Fibroblast of skin of right quadriceps (primary cell): ENCODE data around the gene PGLYRP4.
A peak's percentile ranks its signal among the peaks of the same experiment; 100 is the strongest.
"Not testable (repeated sequence)": the region's sequence is repeated elsewhere in the genome, so short reads cannot be mapped to it uniquely, and the experiment has no call there.

Experiments used
- DNase-seq: peaks from one replicate; pipeline ENCODE4 v3.0.0-alpha.2; 2013

Gene PGLYRP4

DNA sequence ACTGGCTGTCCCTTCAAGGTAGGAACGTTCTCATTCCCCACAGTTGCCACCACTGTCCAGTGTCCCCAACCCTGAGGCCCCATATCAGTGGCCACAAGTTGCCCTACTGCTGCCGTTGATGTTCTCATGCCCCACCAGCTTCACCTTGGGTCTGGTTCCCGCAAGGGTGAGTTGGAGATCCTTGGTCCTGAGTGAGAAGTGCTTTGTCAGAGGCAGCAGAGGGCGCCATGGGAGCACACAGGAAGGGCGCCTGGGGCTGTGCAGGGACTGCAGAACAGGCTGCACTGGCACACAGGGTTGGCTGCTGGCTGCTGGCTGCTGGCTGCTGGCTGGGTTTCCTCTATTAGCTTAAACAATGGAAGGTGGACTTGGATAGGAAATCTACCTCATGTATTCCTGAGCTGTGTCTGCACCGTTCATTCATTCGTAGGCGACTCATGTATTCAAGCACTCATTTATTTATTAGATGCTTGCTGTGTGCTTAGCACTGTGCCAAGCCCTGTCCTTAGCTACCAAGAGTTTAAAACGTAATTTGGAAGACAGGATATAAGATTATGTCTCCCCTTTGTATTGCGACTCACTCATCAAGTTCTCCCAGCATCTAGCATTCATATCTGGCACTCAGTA lies 6.9 kb upstream of the PGLYRP4 start:
- peak; percentile 18 for DNase-seq

DNA sequence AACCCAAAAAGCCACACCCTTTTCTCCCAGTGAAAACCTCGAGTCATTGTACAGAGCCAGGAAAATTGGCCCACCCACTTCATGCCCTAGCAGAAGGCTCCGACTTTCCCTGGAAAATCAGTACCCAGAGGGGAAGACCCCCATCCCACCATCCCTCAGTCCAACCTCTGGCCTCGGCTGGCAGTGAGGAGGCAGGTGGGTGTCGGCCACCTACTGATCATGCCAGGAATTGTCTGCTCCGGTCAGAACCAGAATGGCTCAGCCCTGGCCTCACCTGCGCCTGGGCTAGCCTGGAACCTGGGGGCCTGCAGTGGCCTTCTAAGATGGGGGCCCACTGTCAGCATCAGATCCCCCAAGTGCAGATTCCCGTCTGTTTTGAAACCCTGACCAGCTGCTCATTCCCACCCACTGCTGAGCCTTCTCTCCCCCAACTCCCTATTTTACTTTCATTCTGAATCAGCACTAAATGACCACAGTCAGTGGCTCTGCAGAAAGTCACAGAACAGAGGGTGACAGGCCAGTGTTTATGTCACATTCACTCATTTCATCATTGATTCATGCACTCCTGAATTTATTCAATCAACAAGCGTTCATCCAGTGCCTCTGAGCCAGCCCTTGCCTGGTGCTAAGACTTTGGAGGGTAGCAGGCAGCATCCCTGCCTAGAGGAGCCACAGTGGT lies 6.0 kb upstream of the PGLYRP4 start:
- no peak for DNase-seq

DNA sequence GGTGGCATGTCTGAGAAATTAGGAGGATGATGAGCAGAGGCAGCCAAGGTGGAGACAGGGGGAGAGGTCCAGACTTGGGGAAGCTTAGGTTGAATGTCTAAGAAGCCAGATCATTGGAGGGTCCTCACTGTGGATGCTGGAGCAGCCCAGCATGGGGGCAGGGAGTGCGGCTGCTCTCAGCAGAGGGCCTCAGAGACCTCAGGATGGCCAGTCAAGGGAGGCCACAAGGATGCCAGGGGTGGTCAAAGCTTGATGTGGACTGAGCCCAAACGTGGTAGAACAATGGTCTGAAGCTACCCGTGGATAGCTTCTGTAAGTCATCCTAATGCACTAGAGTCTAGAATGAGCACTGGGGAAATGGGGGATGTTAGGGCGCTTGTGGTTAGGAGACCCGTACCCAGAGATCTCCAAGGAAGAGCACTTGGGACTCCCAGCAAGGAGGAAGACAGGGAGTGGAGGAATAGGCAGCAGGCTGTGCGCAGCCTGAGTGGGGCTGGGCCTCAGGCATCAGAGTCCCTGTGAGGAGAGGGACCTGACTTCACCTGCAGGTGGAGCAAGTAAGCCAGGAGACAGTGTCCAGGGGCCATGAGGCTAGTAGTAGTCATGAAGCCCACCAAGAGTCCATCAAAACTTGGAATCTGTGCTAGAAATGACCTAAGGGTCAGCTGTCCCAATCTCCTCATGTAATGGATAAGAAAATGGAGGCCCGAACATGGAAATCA lies 4.7 kb upstream of the PGLYRP4 start:
- DNase-seq = no peak

DNA sequence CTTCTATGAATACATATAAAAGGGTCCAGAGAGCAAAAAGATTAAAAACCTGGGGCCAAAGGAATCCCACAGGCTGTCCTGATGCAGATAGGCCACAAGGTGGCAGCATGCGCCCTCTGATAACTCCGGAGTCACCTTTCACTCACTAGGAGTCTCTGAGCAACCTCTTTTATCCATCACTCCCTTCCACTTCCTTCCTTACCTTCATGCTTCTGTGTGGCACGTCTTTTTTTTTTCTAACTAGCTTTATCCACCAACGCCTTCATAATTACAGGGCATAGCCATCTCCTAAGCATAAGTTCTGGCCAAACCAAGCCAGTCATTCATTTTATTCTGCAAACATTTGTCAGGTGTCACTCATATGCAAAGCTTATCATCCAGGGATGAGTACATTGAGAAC lies 3.9 kb upstream of the PGLYRP4 start:
- DNase-seq = peak; percentile 50

DNA sequence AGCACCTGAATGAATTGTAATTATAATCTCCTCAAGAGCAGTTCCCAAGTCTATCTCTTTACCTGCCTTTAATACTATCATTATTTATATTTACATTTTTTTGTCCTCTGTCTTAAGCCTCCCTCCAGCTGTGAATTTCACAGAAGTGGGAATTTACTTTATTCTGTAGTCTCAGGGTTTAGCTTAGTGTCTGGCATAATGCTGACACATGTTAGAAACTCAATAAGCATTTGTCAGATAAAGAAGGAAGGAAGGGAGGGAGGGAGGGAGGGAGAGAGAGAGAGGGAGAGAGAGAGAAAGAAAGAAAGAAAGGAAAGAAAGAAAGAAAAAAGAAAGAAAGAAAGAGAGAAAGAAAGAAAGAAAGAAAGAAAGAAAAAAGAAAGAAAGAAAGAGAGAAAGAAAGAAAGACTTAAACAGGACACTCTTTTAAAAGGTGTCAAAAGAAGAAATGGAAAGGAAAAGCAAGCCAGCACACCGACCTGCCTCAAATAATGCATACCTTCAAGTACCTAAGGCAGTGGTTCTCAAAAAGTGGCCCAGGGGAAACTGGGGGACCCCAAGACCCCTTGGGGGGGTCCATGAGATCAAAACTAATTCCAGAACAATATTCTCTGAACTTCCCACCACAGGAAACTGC lies 1.8 kb upstream of the PGLYRP4 start:
- DNase-seq = no peak

DNA sequence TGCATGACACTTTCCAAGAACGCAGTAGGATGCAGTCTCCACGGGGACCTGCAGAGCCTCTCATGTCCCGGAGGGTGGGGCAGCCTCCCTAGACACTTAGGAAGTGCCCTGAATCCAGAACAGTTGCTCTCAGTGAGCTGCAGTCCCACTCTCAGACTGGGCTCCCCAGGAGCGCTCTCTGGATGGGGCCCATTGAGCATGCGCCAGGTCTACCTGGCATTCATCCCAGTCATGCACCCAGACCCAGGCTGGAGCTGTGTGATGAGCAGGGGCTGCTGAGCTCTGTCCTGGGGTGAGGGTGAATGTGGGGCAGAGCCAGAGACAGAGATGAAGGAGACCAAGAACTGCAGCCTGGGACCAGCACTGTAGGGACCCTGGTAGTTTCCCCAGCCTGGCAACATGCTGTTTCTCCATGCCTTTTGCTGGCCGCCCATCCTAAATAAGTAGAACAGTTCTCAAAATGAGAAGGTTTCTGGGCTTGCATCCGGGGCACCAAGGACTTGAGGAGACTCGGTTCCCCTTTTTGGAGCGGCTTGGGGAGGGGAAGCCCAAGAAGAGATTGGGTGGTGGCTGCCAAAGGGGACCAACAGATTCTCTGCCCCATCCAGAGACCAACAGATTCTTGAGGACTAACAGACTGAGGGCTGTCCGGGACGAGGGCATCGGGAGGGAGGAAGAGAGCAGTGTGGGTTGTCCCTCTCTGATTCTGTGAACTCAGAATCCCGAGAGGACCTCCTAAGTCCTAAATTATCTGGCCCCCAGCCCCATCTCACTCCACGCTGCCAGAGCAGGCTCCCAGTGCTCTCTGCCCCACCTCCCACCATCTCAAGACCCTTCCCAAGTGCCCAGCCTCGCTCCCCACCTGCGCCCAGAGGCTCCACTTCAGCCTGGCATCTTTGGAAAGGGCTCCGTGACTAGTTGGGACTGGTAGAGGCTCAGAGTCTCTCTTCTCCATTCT lies 1.0 kb upstream of the PGLYRP4 start:
- DNase-seq = no peak

DNA sequence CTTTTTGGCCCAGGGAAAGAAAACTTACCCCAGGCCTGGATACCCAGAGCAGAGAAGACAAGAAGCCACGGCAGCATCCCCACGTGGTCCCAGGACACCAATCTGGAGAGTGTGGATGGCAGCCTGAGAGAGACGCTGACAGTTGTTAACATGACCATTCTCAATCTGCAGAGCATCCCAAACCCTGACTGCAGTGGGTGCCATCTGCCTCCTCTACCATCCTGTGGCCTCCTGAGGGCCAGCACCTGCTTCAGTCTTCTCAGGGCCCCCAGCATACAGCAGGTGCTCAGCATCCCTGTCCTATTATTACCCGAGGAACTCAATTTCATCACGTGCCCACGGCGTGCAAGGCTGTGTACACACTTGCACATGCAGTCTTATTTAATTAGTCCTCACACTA lies 785 bp downstream of the PGLYRP4 start:
- no peak for DNase-seq

DNA sequence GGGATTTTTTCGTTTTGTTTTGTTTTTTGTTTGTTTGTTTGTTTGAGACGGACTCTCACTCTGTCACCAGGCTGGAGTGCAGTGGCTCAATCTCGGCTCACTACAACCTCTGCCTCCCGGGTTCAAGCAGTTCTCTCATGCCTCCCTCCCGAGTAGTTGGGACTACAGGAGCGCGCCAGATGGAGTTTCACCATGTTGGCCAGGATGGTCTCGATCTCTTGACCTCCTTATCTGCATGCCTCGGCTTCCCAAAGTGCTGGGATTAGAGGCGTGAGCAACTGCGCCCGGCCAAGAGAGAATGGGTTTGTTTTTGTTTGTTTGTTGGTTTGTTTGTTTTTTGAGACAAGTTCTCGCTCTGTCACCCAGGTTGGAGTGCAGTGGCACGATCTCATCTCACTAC lies 1.6 kb downstream of the PGLYRP4 start:
- not testable (repeated sequence) for DNase-seq

DNA sequence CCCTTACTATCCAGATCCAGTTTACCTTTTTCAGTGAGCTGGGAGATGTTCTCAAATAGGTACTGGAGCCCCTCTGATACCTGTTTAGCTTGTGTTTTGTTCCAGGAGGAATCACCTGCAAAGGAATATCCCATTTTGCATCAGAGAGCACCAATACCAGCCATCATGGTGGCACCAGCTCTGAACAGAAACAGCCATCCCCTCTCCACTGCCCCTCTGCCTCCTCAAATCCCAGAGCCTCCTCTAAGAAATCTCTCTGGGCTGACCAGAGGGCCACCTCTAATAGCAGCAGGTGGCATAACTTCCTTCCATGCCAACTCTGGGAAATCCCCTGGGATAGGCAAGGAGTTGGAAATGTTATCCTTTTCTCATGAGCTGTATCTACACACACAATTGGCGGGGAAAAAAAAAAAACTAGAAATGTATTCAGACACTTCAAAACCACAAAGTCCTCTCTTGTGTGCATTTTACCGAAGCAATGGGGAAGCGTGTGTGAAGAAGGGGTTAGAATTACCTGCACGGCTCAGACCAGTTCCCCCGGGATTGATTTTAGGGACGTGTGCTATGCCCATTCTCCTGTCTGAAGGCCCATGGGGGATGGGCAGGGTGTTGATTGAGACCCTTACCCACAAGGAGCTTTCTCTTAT lies 2.4 kb downstream of the PGLYRP4 start:
- DNase-seq = no peak

DNA sequence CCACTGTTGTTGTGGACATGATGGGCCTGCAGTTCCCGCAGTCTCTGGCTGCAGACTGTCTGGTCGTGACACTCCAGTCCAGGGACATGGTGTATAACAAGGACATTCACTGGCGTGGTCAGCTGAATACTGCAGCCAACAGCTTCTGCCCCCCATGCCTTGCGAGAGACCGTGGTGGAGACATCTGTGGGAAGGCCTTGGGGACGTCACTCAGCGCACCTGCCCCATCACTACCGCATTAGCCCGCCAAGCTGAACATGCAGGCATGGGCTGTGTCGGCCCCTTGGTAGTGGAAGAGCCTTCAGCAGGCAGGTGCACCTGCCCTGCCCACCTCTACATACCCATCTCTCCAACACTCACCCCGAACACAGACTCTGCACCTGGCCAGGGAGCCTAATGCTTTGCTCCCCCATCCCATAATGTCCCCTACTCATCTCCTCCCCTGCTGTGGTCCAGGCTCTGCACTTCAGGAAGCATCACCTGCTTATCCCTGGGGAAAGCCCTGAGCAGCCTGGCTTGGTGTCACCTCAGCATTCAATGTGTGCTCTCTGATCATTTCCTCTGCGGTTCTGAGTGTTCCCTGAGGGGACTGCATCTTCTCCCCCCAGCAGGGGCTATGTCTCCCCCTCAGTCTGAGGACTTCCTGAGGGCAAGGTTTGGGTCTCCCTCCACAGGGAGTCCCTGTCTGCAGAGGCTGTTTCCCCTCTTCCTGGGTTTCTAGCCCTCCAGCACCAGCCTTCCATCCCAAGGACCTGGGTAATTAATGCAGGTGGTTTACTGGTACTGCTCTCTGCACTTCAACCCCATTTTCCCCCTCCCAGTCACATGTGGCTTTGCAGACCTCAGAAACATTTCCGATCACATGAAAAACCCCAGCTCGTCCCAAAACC lies 3.2 kb downstream of the PGLYRP4 start:
- no peak for DNase-seq

DNA sequence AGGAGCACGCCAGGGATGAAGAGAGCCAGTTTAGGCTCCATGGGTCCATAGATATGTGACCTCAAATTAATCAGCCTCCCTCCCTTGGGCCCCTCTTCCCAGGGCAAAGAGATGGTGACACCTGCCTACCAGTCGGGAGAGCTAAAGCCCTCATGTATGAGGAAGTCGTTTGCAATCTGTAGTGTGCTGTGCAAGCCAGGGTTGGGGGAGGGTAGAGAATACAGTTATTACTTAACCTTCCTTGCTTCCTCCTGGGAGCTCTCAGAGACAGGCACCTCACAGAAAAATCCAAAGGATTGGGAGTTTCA lies 4.0 kb downstream of the PGLYRP4 start:
- DNase-seq = no peak

DNA sequence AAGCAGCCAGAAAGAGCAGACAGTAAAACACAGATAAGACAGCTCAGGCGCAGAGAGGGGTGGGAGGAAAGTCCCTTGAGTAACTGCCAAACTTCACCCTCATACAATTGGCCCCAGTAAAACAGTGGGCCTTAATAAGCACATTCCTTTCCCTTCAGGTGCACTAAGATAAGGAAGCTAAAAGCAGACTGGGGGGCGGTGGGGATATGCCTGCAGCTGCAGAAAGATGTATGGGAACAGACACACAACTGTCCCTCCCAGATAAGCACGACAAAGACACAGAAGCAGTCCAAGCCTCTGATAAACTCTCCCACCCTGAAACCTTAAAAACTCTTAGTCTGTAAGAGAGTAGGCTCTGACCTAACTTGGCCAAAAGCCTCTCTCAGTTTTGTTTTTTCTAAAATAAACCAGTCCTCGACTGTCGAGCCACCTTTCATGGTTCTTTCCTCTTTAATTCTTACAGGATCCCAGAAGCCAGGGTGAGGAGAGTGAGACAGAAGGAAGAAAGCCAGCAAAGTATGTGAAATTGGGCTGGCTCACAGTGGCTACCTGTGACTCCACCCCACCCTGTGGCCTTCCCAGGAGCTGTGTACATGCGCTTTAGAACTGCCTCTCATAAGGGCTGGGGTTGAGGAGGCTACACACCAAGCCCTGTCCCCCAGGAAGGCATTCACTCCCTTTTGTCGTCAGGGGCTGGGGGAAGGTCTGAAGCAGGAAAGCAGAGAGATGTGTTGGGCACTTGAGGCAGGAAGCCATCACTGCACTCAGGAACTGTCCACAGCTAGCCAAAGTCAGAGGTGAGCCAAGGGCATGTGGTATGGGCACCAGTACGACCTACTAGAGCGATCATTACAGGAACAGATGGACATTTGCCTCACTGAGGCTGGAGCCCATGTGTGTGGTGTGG lies 4.6 kb downstream of the PGLYRP4 start:
- DNase-seq = no peak

DNA sequence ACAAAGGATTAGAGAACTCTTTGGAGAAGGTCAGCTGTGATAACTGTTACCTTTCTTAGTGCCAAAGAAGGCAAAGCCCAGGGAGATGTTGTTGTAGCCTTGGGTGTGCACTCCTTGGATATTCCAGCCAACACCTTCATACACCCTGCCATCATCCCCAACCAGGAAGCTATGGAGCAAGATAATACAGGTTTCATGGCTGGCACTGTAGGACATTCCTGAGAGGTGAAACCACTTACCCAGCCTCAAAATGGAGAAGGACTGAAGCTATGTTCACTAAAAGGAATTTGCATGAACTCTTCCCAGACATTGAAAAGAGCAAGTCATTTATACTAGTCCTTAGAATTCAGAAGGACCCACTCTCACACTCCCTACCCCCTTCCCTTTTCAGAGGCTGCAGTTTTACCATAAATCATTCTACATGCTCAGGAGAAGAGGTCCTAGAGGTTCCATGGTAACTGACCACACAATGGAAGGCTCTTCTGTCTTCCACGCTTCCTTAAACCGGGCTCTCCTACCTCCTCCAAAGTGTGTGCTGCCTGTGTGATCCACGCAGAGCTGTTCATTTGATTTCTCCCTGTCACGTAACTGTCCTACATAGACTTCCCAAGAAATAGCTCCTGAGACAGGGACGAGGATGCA lies 5.5 kb downstream of the PGLYRP4 start:
- DNase-seq = no peak

DNA sequence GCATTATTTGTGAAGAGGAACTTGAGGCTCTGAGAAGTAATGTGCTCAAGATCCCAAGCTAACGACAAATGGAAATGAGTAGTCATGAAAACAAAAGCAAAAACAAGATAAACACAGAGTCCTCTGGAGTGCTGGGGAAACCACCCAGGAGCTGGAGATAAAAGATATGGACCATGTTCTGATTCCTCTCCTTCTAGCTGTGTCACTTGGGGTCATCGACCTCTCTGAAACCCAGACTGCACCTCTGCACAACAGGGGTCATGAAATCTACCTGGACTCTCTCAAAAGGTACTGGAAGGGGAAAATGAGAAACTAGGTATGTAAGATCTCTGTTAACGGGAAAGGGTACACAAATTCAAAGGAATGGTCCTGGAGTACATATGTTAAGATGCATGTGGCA lies 6.5 kb downstream of the PGLYRP4 start:
- DNase-seq = no peak

DNA sequence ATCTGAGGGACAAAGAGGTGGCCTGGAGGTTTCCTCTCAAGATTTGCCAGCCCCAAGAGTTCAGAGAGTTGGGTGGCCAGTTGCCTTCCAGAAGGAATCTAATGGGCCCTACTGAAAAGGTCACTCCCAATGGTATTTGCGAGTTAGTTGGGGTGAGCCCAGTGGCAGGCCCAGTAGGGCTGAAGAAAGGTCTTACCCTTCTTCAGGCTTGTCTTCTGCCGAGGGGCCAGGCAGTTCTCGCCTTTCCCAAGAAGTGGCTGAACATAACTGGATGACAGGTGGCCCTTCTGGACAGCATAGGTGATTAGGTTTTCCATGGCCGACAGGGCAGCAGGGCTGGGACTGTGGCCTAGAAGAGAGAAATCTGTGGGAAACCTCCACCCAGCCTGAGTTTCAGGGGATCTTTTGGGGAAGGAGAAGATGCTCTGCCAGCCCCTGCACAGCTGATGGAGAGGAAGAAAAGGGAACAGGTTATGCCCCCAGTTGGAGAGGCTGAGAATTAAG lies 7.2 kb downstream of the PGLYRP4 start:
- DNase-seq = no peak

DNA sequence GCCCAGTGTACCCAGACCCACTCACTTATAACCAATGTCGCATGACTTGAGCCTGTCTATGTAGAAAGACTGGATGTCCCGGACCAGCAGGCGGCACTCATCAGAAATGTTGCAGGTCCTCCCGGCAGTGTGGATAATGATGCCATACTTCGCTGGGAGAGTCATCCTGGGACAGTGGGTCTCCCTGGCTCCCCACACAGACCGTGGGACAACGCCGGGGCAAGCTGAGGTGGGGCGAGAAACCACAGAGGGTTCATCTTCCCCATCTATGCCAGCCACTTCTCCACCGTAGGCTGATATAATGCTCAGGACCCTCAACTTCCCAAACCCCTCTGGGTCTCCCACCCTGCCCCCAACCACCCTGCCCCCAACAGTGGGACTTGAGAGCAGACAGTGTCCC lies 8.3 kb downstream of the PGLYRP4 start:
- DNase-seq = no peak

DNA sequence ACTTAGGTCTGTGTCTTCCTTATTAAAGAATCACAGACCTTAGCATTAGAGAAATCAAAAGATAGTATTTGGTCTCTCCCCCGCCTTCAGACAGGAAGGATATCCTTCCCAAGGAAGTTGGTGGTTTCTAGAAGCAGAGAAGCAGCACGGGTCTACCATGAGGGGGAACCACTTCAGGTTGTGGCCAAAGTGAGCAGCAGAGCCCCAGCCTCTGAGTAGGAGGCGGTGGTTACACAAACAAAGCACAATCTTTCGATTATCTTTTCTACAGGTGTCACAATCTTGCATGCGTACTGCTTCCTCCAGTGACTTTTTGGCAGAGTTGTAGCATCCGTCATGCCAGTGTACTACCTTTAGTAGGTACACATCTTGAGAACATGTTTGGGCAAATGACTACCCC lies 8.8 kb downstream of the PGLYRP4 start:
- DNase-seq = no peak

DNA sequence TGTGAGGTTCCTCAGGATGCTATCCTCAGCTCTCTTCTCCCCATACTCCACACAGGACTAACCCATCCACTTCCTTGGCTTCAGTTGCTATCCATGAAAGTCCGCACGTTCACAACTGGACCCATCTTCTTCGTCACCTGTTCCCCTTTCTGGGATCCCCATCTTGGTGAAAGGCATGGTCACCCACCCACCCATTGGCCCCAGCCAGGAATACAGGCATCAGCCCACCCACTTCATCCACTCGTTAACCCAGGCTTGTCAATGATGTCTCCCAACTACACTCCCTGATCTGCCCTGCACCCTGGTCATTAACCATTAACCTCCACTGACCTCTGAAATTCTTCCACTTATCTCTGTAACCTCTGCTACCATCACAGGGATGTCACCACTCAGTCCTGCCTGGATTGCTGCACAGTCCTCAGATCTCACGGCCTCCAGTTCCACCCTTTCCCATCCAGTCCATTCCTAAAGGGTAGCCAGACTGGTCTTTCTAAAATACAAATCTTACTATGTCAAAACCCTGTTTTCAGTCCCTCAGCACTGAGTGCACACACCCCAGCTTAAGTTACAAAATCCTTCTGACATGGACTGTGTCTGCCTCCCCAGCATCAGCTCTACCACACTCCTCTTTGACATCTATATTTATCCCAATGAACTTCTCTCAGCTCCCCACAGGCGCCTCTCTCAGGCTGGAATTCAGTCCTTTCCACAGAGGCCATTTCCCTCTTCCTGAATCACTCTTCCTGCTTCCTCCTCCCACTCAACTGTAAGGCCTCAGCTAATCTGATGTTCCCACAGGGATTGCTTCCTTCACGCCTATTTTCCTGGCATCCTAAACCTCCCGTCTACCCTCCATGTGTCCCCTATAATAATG lies 10.4 kb downstream of the PGLYRP4 start:
- DNase-seq = no peak
